HCT116 (cell line): Measurements from ENCODE around the gene HIGD1A. TPM values are rescaled to one million over a fixed set of nuclear protein-coding genes. Genes with fewer than 3 reads are reported as not detected.

Experiments
- ATAC-seq: fragments of 200-7000 bp; cut with Tn5 transposase; 2 replicates; pipeline ENCODE4 v1.9.1; 2020; ENCODE audit warnings: mild to moderate bottlenecking, moderate library complexity
- BruUV-seq: library from RNA; stranded (reverse); fragments of 400-500 nt; replicated peaks from 2 replicates; lab custom pipeline; 2021; lab: Mats Ljungman, UMichigan
- CTCF ChIA-PET: fragments of 300-600 bp; sonication (Branson Sonifier 250); formaldehyde crosslinking; loops from one replicate; lab custom pipeline; 2021; ENCODE audit warnings: antibody characterized with exemption; lab: Charles Lee
- POLR2A ChIA-PET: fragments of 300-600, 350-600 bp; sonication (Branson Sonifier 250); formaldehyde crosslinking; loops from one replicate; lab custom pipeline; 2021; ENCODE audit warnings: antibody characterized with exemption; lab: Charles Lee
- RAD21 ChIA-PET, 2 experiments: fragments of 300-600 bp; sonication (Branson Sonifier 250); formaldehyde crosslinking; loops; one replicate each; lab custom pipeline; 2023; ENCODE audit warnings: low total read pairs in 2 of 2; ENCODE audit not compliant: uncharacterized antibody in 2 of 2, unreplicated experiment in 2 of 2, low non-redundant PET in 1 of 2; lab: Charles Lee
- DNase-seq: peaks from one replicate; pipeline ENCODE4 v3.0.0-alpha.2; 2010; ENCODE audit warnings: low read depth, low spot score
- H2AFZ ChIP-seq: fragments of 200-600 bp; shearing (Covaris generic), sonication (generic); 2 replicates; pipeline ENCODE4 v1.6.1; 2017; ENCODE audit warnings: low read depth, mixed run types, mixed read lengths, antibody characterized with exemption, low read length; ENCODE audit not compliant: poor library complexity, severe bottlenecking
- H3K27ac ChIP-seq: 2 replicates; pipeline ENCODE4 v1.5.1; 2012; ENCODE audit warnings: low read depth, low read length
- H3K27me3 ChIP-seq: fragments of 200-600 bp; sonication (generic); 2 replicates; pipeline ENCODE4 v1.6.1; 2016; ENCODE audit warnings: mixed run types, low read length, mixed read lengths; ENCODE audit not compliant: insufficient read depth
- H3K36me3 ChIP-seq, 2 experiments: fragments of 200-500 bp in 1 of 2; fragments of 200-600 bp in 1 of 2; sonication (Bioruptor generic) in 1 of 2; sonication (generic) in 1 of 2; 2 replicates each; pipeline versions ENCODE4 v1.5.1 to v1.6.1; 2014 to 2016; ENCODE audit warnings: low read length in 2 of 2, inconsistent platforms in 1 of 2, mixed read lengths in 1 of 2, mixed run types in 1 of 2; ENCODE audit not compliant: insufficient read depth in 2 of 2, control insufficient read depth in 1 of 2
- H3K4me1 ChIP-seq, 2 experiments: fragments of 200-600 bp in 1 of 2; sonication (generic) in 1 of 2; 2 replicates each; pipeline versions ENCODE4 v1.5.1 to v1.6.1; 2012 to 2017; ENCODE audit warnings: low read length in 2 of 2, inconsistent platforms in 1 of 2, mild to moderate bottlenecking in 1 of 2, mixed read lengths in 1 of 2, mixed run types in 1 of 2, moderate library complexity in 1 of 2; ENCODE audit not compliant: insufficient read depth in 2 of 2, control insufficient read depth in 1 of 2
- H3K4me2 ChIP-seq: fragments of 200-600 bp; sonication (generic); 2 replicates; pipeline ENCODE4 v1.6.1; 2017; ENCODE audit warnings: mixed run types, low read length, mixed read lengths
- H3K4me3 ChIP-seq, 2 experiments: fragments of 200-600 bp in 1 of 2; sonication (generic) in 1 of 2; replicated peaks in 1 of 2; 2 replicates each; pipeline ENCODE4 v1.5.1; 2011 to 2016; ENCODE audit warnings: low read length in 2 of 2, control low read depth in 1 of 2, low read depth in 1 of 2, mild to moderate bottlenecking in 1 of 2, mixed read lengths in 1 of 2, mixed run types in 1 of 2
- H3K79me2 ChIP-seq: fragments of 200-600 bp; sonication (generic); 2 replicates; pipeline ENCODE4 v1.6.1; 2017; ENCODE audit warnings: mild to moderate bottlenecking, mixed run types, low read length, moderate library complexity, mixed read lengths; ENCODE audit not compliant: insufficient read depth
- H3K9ac ChIP-seq: fragments of 200-600 bp; sonication (generic); 2 replicates; pipeline ENCODE4 v1.6.1; 2016; ENCODE audit warnings: low read length, mixed read lengths
- H3K9me2 ChIP-seq: fragments of 200-600 bp; sonication (generic), shearing (Covaris generic); 2 replicates; pipeline ENCODE4 v1.6.1; 2017; ENCODE audit warnings: mixed run types, mild to moderate bottlenecking, moderate library complexity; ENCODE audit not compliant: insufficient read depth
- H3K9me3 ChIP-seq, 2 experiments: fragments of 200-500 bp in 1 of 2; fragments of 200-600 bp in 1 of 2; sonication (Bioruptor generic) in 1 of 2; sonication (generic) in 1 of 2; 2 replicates each; pipeline ENCODE4 v1.6.1; 2014 to 2017; ENCODE audit warnings: low read length in 2 of 2, mixed read lengths in 2 of 2, inconsistent platforms in 1 of 2, low read depth in 1 of 2, mild to moderate bottlenecking in 1 of 2, mixed run types in 1 of 2, moderate library complexity in 1 of 2; ENCODE audit not compliant: control insufficient read depth in 1 of 2, insufficient read depth in 1 of 2
- H4K20me1 ChIP-seq: fragments of 200-600 bp; sonication (generic), shearing (Covaris generic); 2 replicates; pipeline ENCODE4 v1.6.1; 2017; ENCODE audit warnings: mixed run types, mild to moderate bottlenecking, moderate library complexity; ENCODE audit not compliant: insufficient read depth
- CBX3 ChIP-seq: IDR thresholded peaks from 2 replicates; pipeline ENCODE4 v1.6.1; 2012; ENCODE audit warnings: low read depth
- CEBPB ChIP-seq: IDR thresholded peaks from 2 replicates; pipeline ENCODE4 v1.6.1; 2012; ENCODE audit warnings: low read depth
- EGR1 ChIP-seq: IDR thresholded peaks from 2 replicates; pipeline ENCODE4 v1.6.1; 2012; ENCODE audit warnings: low read depth
- ELF1 ChIP-seq: IDR thresholded peaks from 2 replicates; pipeline ENCODE4 v1.6.1; 2012; ENCODE audit warnings: low read depth, borderline replicate concordance
- EZH2phosphoT487 ChIP-seq: fragments of 200-600 bp; IDR thresholded peaks from 2 replicates; pipeline ENCODE4 v1.6.1; 2018; ENCODE audit warnings: antibody characterized with exemption, borderline replicate concordance
- FOSL1 ChIP-seq: IDR thresholded peaks from 2 replicates; pipeline ENCODE4 v1.6.1; 2012; ENCODE audit warnings: low read depth
- JUND ChIP-seq: IDR thresholded peaks from 2 replicates; pipeline ENCODE4 v1.6.1; 2012
- POLR2A ChIP-seq: IDR thresholded peaks from 2 replicates; pipeline ENCODE4 v1.7.0; 2011; ENCODE audit warnings: borderline replicate concordance; ENCODE audit not compliant: insufficient read depth, insufficient read length; ENCODE audit errors: extremely low read depth
- POLR2AphosphoS5 ChIP-seq: IDR thresholded peaks from 2 replicates; pipeline ENCODE4 v1.6.1; 2011; ENCODE audit warnings: mild to moderate bottlenecking, low read depth, low read length, moderate library complexity
- RAD21 ChIP-seq: IDR thresholded peaks from 2 replicates; pipeline ENCODE4 v1.6.1; 2012; ENCODE audit warnings: low read depth, mild to moderate bottlenecking
- REST ChIP-seq: IDR thresholded peaks from 2 replicates; pipeline ENCODE4 v1.6.1; 2012; ENCODE audit warnings: low read depth
- SIN3A ChIP-seq: IDR thresholded peaks from 2 replicates; pipeline ENCODE4 v1.6.1; 2012; ENCODE audit warnings: low read depth
- SP1 ChIP-seq: IDR thresholded peaks from 2 replicates; pipeline ENCODE4 v1.6.1; 2012; ENCODE audit warnings: low read depth
- SRF ChIP-seq: IDR thresholded peaks from 2 replicates; pipeline ENCODE4 v1.6.1; 2012; ENCODE audit warnings: low read depth
- YY1 ChIP-seq: IDR thresholded peaks from 2 replicates; pipeline ENCODE4 v1.6.1; 2011; ENCODE audit warnings: low read length, low read depth, moderate library complexity, mild to moderate bottlenecking; ENCODE audit not compliant: insufficient replicate concordance; ENCODE audit errors: extremely low read depth
- ZFX ChIP-seq: fragments of 450-650 bp; IDR thresholded peaks from 2 replicates; pipeline ENCODE4 v1.6.1; 2017
- ZNF274 ChIP-seq: fragments of 200-500 bp; sonication (Bioruptor generic); IDR thresholded peaks from 2 replicates; pipeline ENCODE4 v1.6.1; 2014; ENCODE audit warnings: mild to moderate bottlenecking, low read depth, low read length, inconsistent platforms
- intact Hi-C: fragments of 100-400 bp; cut with micrococcal nuclease; formaldehyde crosslinking; loops from 2 replicates; pipeline ENCODE4 v1.10.0; 2022
- total RNA-seq: library from RNA; stranded (reverse); gene quantifications from one replicate; pipeline ENCODE4 v1.2.1, GENCODE V29; 2021; ENCODE audit not compliant: unreplicated experiment
- TF ChIP-seq, protein P1 (sequence below), 3 experiments: fragments of 200-600 bp in 1 of 3; sonication (generic) in 1 of 3; IDR thresholded peaks in 2 of 3; conservative IDR thresholded peaks in 1 of 3; 2 replicates each; pipeline ENCODE4 v1.5.1; 2012 to 2017; ENCODE audit warnings: low read depth in 2 of 3, low read length in 2 of 3, antibody characterized with exemption in 1 of 3, borderline replicate concordance in 1 of 3, control low read depth in 1 of 3, mild to moderate bottlenecking in 1 of 3, mixed read lengths in 1 of 3, mixed run types in 1 of 3, moderate library complexity in 1 of 3; ENCODE audit not compliant: insufficient read depth in 1 of 3
- TF ChIP-seq, protein P2 (sequence below): IDR thresholded peaks from 2 replicates; pipeline ENCODE4 v1.6.1; 2012

Gene HIGD1A
- total RNA-seq, 1 experiment from 2014 or later, result 71.2 TPM

DNA sequence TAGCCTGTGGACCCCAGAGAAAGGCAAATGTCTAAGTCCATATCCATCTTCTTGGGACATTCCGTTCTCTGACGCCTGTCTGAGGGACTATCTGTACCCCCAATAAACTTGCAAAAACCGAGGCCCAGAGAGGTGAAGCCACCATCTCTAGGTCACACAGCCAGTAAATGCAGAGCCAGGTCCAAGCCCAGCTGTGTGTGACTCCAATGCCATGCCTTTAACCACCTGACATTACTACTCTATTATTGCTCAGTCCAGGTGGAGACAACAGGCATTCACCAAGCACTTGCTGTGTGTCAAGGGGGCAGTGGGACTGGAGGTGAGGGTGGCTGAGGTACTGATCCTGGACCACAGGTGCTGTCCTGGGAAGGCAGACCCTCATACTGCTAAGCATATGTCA, 46.0 kb upstream of the HIGD1A start:
- ATAC-seq, result no peak
- no peaks in the 10 kb centered on the region for H3K79me2 ChIP-seq
- no peaks in the 10 kb centered on the region for H4K20me1 ChIP-seq
- no peak overlapping the region for H2AFZ ChIP-seq
- ChIA-PET POLR2A (no interaction called here), CTCF (interaction anchor here (0.6 kb wide), 1 partner anchor 112 kb away, joined by 3 read pairs; no protein-coding TSS in a partner anchor), RAD21 (no interaction called here)
- no peaks in the 10 kb centered on the region; a peak in 1 of 4 replicates for H3K4me1 ChIP-seq
- H3K9me2 ChIP-seq, result no peaks in the 10 kb centered on the region
- DNase-seq, result no peak
- no peak overlapping the region for H3K4me2 ChIP-seq
- no TSS peak for BruUV-seq
- TF ChIP-seq CEBPB, result no peak
- TF ChIP-seq REST, result no peak
- no peak for TF ChIP-seq YY1
- no peak overlapping the region for H3K27ac ChIP-seq
- H3K27me3 ChIP-seq, result no peaks in the 10 kb centered on the region
- H3K9ac ChIP-seq, result no peak overlapping the region
- no peaks in the 10 kb centered on the region for H3K9me3 ChIP-seq
- intact Hi-C loops, result no loop called here
- H3K36me3 ChIP-seq, result no peaks in the 10 kb centered on the region
- no peak overlapping the region for H3K4me3 ChIP-seq

DNA sequence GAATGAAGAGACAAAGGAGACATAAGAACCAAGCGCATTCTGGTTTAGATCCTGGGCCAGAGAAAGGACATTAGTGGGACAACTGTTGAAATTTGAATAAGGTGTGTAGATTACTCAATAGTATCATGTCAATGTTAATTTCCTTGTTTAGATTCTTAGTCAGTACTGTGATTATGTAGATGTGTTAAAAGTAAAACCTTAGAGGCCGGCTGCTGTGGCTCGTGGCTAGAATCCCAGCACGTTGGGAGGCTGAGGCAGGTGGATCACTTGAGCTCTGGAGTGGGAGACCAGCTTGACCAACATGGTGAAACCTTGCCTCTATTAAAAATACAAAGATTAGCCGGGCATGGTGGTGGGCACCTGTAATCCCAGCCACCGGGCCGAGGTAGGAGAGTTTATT, 44.7 kb upstream of the HIGD1A start:
- BruUV-seq, result no TSS peak
- no peaks in the 10 kb centered on the region for H3K79me2 ChIP-seq
- no peak for DNase-seq
- intact Hi-C loops, result no loop called here
- H3K4me2 ChIP-seq, result no peak overlapping the region
- H3K9me3 ChIP-seq, result no peaks in the 10 kb centered on the region
- H4K20me1 ChIP-seq, result no peaks in the 10 kb centered on the region
- no peaks in the 10 kb centered on the region for H3K36me3 ChIP-seq
- H3K4me1 ChIP-seq, result no peaks in the 10 kb centered on the region; a peak in 1 of 4 replicates
- H3K27ac ChIP-seq, result no peak overlapping the region
- CTCF ChIA-PET, result no interaction called here
- no peak overlapping the region for H3K9ac ChIP-seq
- RAD21 ChIA-PET, result no interaction called here
- H3K4me3 ChIP-seq, result no peak overlapping the region
- no peak for ATAC-seq
- POLR2A ChIA-PET, result no interaction called here
- H2AFZ ChIP-seq, result no peak overlapping the region
- H3K9me2 ChIP-seq, result no peaks in the 10 kb centered on the region
- no peaks in the 10 kb centered on the region for H3K27me3 ChIP-seq
- TF ChIP-seq JUND (no peak), SP1 (no peak), ZFX (no peak), SIN3A (no peak), FOSL1 (no peak), POLR2A (no peak), YY1 (no peak), EGR1 (no peak), CBX3 (no peak), RAD21 (no peak), ZNF274 (no peak), POLR2AphosphoS5 (no peak), SRF (no peak), ELF1 (no peak), CEBPB (no peak), EZH2phosphoT487 (no peak)
- TF ChIP-seq, protein P1, sequence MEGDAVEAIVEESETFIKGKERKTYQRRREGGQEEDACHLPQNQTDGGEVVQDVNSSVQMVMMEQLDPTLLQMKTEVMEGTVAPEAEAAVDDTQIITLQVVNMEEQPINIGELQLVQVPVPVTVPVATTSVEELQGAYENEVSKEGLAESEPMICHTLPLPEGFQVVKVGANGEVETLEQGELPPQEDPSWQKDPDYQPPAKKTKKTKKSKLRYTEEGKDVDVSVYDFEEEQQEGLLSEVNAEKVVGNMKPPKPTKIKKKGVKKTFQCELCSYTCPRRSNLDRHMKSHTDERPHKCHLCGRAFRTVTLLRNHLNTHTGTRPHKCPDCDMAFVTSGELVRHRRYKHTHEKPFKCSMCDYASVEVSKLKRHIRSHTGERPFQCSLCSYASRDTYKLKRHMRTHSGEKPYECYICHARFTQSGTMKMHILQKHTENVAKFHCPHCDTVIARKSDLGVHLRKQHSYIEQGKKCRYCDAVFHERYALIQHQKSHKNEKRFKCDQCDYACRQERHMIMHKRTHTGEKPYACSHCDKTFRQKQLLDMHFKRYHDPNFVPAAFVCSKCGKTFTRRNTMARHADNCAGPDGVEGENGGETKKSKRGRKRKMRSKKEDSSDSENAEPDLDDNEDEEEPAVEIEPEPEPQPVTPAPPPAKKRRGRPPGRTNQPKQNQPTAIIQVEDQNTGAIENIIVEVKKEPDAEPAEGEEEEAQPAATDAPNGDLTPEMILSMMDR (IDR thresholded peaks at IDR 0.05 in 2 of 3, conservative IDR thresholded peaks at IDR 0.05 in 1 of 3; ENCODE audit: borderline replicate concordance in 1 of 3, insufficient read depth in 1 of 3, low read depth in 2 of 3, low read length in 2 of 3), result no peak
- TF ChIP-seq, protein P2, sequence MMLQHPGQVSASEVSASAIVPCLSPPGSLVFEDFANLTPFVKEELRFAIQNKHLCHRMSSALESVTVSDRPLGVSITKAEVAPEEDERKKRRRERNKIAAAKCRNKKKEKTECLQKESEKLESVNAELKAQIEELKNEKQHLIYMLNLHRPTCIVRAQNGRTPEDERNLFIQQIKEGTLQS, result no peak
